Neural cell (in vitro differentiated cells): Measurements from ENCODE around the gene LDLRAD3. TPM values are rescaled to one million over a fixed set of nuclear protein-coding genes. Genes with fewer than 3 reads are reported as not detected.

Experiments used
- H2AFZ ChIP-seq: fragments of 200-600, 300-800 bp; sonication (generic), shearing (Covaris generic); 2 replicates; pipeline ENCODE4 v1.6.0; 2014; ENCODE audit warnings: low read depth, mild to moderate bottlenecking, antibody characterized with exemption, low read length, moderate library complexity
- H3F3A ChIP-seq: fragments of 200-600 bp; shearing (Covaris generic); 2 replicates; pipeline ENCODE4 v1.6.1; 2016; ENCODE audit warnings: mild to moderate bottlenecking, moderate library complexity, mixed read lengths, antibody characterized with exemption, low read length; ENCODE audit not compliant: insufficient read depth, poor library complexity, severe bottlenecking
- H3K27ac ChIP-seq: fragments of 200-600, 300-800 bp; sonication (generic), shearing (Covaris generic); 2 replicates; pipeline ENCODE4 v1.5.1; 2014; ENCODE audit warnings: mild to moderate bottlenecking, low read length, moderate library complexity
- H3K27me3 ChIP-seq: fragments of 300-800, 200-600 bp; sonication (generic), shearing (Covaris generic); 2 replicates; pipeline ENCODE4 v1.6.0; 2014; ENCODE audit warnings: mild to moderate bottlenecking, low read depth, low read length, moderate library complexity; ENCODE audit not compliant: insufficient read depth
- H3K36me3 ChIP-seq: fragments of 300-800, 200-600 bp; sonication (generic), shearing (Covaris generic); 2 replicates; pipeline ENCODE4 v1.5.1; 2014; ENCODE audit warnings: mild to moderate bottlenecking, antibody characterized with exemption, low read length, moderate library complexity; ENCODE audit not compliant: insufficient read depth
- H3K4me2 ChIP-seq: fragments of 300-800, 200-600 bp; sonication (generic), shearing (Covaris generic); 2 replicates; pipeline ENCODE4 v1.6.0; 2014; ENCODE audit warnings: mild to moderate bottlenecking, low read length
- H3K4me3 ChIP-seq: fragments of 300-800, 200-600 bp; sonication (generic), shearing (Covaris generic); 2 replicates; pipeline ENCODE4 v1.5.1; 2014; ENCODE audit warnings: mild to moderate bottlenecking, low read length, moderate library complexity
- H3K79me2 ChIP-seq: fragments of 200-600 bp; shearing (Covaris generic); replicated peaks from 2 replicates; pipeline ENCODE4 v1.6.0; 2014; ENCODE audit warnings: mild to moderate bottlenecking, low read length, moderate library complexity; ENCODE audit not compliant: insufficient read depth
- H3K9ac ChIP-seq: fragments of 300-800, 200-600 bp; sonication (generic), shearing (Covaris generic); 2 replicates; pipeline ENCODE4 v1.6.1; 2016; ENCODE audit warnings: mild to moderate bottlenecking, low read length, mixed read lengths
- H3K9me2 ChIP-seq: fragments of 200-600 bp; shearing (Covaris generic); 2 replicates; pipeline ENCODE4 v1.6.1; 2016; ENCODE audit warnings: mild to moderate bottlenecking, low read length, mixed read lengths; ENCODE audit not compliant: insufficient read depth
- H3K9me3 ChIP-seq: fragments of 200-600, 300-800 bp; sonication (generic), shearing (Covaris generic); 2 replicates; pipeline ENCODE4 v1.6.1; 2016; ENCODE audit warnings: mild to moderate bottlenecking, mixed run types, low read length, moderate library complexity, mixed read lengths
- H4K20me1 ChIP-seq: fragments of 200-600 bp; shearing (Covaris generic); 2 replicates; pipeline ENCODE4 v1.6.1; 2016; ENCODE audit warnings: mild to moderate bottlenecking, mixed run types; ENCODE audit not compliant: insufficient read depth
- EP300 ChIP-seq: fragments of 450-650 bp; conservative IDR thresholded peaks from 2 replicates; pipeline ENCODE4 v1.6.1; 2014; ENCODE audit warnings: antibody characterized with exemption, mild to moderate bottlenecking, moderate library complexity; ENCODE audit not compliant: poor library complexity, severe bottlenecking
- EZH2 ChIP-seq: fragments of 200-600, 300-800 bp; shearing (Covaris generic), sonication (generic); IDR thresholded peaks from 2 replicates; pipeline ENCODE4 v1.6.1; 2014; ENCODE audit warnings: antibody characterized with exemption, low read length, borderline replicate concordance, mild to moderate bottlenecking; ENCODE audit not compliant: insufficient read depth, poor library complexity, severe bottlenecking
- MXI1 ChIP-seq: fragments of 450-650 bp; conservative IDR thresholded peaks from 2 replicates; pipeline ENCODE4 v1.6.1; 2014; ENCODE audit warnings: antibody characterized with exemption, mild to moderate bottlenecking; ENCODE audit not compliant: poor library complexity, severe bottlenecking
- POLR2AphosphoS5 ChIP-seq: IDR thresholded peaks from 2 replicates; pipeline ENCODE4 v1.6.1; 2012
- RAD21 ChIP-seq: fragments of 450-650 bp; conservative IDR thresholded peaks from 2 replicates; pipeline ENCODE4 v1.6.1; 2014; ENCODE audit warnings: antibody characterized with exemption, mild to moderate bottlenecking, moderate library complexity
- SMC3 ChIP-seq: fragments of 450-650 bp; conservative IDR thresholded peaks from 2 replicates; pipeline ENCODE4 v1.6.1; 2014; ENCODE audit warnings: antibody characterized with exemption, mild to moderate bottlenecking, moderate library complexity; ENCODE audit not compliant: poor library complexity
- TAF1 ChIP-seq: IDR thresholded peaks from 2 replicates; pipeline ENCODE4 v1.6.1; 2012; ENCODE audit warnings: low read depth
- polyA plus RNA-seq: library from polyadenylated mRNA; depleted of rRNA; stranded (reverse); fragments of >200 nt; gene quantifications from 2 replicates; pipeline ENCODE4 v1.2.3, GENCODE V29; 2014
- TF ChIP-seq, protein P1 (sequence below): IDR thresholded peaks from 2 replicates; pipeline ENCODE4 v1.6.1; 2012; ENCODE audit warnings: borderline replicate concordance
- TF ChIP-seq, protein P2 (sequence below): fragments of 450-650 bp; IDR thresholded peaks from 2 replicates; pipeline ENCODE4 v1.5.1; 2014; ENCODE audit warnings: antibody characterized with exemption, mild to moderate bottlenecking, moderate library complexity; ENCODE audit not compliant: poor library complexity, severe bottlenecking

LDLRAD3 gene
- polyA plus RNA-seq, 1 donor from 2014 or later: 3.5 TPM

DNA sequence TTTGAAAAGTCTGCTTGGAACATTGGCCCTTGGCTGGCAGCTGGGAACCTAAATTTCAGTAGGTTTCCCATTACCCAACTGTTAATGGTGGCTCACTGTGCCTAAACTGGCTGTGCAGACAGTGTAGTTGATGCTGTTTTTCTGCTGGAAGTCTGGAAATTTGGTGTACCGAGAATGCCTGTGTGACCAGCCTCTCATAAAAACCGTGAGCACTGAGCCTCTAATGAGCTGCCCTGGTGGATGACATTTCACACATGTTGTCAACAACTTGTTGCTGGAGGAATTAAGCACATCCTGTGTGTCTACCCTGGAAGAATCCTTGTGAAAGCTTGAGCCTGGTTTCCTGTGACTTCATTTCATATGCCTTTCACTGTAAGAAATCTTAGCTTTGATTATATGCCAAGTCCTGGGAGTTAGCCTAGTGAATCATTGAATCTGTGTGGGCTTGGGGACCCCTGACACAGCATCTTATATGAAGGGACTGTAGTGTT lies 131.1 kb downstream of the LDLRAD3 start:
- no peaks in the 10 kb centered on the region for H3F3A ChIP-seq
- TF ChIP-seq POLR2AphosphoS5 (no peak), EZH2 (no peak), SMC3 (no peak), TAF1 (no peak), EP300 (no peak), MXI1 (no peak), RAD21 (no peak)
- TF ChIP-seq, protein P1, sequence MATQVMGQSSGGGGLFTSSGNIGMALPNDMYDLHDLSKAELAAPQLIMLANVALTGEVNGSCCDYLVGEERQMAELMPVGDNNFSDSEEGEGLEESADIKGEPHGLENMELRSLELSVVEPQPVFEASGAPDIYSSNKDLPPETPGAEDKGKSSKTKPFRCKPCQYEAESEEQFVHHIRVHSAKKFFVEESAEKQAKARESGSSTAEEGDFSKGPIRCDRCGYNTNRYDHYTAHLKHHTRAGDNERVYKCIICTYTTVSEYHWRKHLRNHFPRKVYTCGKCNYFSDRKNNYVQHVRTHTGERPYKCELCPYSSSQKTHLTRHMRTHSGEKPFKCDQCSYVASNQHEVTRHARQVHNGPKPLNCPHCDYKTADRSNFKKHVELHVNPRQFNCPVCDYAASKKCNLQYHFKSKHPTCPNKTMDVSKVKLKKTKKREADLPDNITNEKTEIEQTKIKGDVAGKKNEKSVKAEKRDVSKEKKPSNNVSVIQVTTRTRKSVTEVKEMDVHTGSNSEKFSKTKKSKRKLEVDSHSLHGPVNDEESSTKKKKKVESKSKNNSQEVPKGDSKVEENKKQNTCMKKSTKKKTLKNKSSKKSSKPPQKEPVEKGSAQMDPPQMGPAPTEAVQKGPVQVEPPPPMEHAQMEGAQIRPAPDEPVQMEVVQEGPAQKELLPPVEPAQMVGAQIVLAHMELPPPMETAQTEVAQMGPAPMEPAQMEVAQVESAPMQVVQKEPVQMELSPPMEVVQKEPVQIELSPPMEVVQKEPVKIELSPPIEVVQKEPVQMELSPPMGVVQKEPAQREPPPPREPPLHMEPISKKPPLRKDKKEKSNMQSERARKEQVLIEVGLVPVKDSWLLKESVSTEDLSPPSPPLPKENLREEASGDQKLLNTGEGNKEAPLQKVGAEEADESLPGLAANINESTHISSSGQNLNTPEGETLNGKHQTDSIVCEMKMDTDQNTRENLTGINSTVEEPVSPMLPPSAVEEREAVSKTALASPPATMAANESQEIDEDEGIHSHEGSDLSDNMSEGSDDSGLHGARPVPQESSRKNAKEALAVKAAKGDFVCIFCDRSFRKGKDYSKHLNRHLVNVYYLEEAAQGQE: no peak
- TF ChIP-seq, protein P2, sequence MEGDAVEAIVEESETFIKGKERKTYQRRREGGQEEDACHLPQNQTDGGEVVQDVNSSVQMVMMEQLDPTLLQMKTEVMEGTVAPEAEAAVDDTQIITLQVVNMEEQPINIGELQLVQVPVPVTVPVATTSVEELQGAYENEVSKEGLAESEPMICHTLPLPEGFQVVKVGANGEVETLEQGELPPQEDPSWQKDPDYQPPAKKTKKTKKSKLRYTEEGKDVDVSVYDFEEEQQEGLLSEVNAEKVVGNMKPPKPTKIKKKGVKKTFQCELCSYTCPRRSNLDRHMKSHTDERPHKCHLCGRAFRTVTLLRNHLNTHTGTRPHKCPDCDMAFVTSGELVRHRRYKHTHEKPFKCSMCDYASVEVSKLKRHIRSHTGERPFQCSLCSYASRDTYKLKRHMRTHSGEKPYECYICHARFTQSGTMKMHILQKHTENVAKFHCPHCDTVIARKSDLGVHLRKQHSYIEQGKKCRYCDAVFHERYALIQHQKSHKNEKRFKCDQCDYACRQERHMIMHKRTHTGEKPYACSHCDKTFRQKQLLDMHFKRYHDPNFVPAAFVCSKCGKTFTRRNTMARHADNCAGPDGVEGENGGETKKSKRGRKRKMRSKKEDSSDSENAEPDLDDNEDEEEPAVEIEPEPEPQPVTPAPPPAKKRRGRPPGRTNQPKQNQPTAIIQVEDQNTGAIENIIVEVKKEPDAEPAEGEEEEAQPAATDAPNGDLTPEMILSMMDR: no peak
- no peaks in the 10 kb centered on the region for H3K36me3 ChIP-seq
- H3K4me2 ChIP-seq: no peak overlapping the region
- H3K79me2 ChIP-seq: no peaks in the 10 kb centered on the region
- no peak overlapping the region for H3K9ac ChIP-seq
- no peak overlapping the region for H3K27ac ChIP-seq
- H3K27me3 ChIP-seq: no peaks in the 10 kb centered on the region
- H4K20me1 ChIP-seq: no peaks in the 10 kb centered on the region
- no peaks in the 10 kb centered on the region for H3K9me2 ChIP-seq
- H3K4me3 ChIP-seq: no peak overlapping the region
- H2AFZ ChIP-seq: no peak overlapping the region
- peaks cover 4% of the 10 kb centered on the region for H3K9me3 ChIP-seq

DNA sequence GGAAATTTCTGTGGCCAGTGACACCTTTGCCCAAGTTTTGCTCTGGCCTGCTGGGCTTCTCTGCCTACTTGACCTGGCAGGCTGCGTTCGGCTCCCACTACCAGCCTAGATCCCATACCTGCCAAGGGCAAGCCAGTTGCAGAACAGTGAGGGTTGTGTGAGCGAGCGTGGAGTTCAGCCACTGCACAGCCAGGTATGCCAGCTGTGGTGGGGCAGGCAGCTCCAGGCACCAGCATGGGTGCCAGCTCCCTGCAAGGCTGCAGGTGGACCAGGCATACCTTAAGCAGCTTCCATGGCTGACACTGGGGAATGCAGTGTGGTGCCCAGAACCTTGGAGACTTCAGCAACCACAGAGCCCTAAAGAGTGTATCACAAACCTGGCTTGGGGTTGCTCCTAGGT lies 133.5 kb downstream of the LDLRAD3 start:
- TF ChIP-seq EZH2: no peak
- TF ChIP-seq, protein P1: no peak
- TF ChIP-seq, protein P2: no peak
- TF ChIP-seq RAD21: no peak
- TF ChIP-seq MXI1: no peak
- no peak for TF ChIP-seq EP300
- no peak for TF ChIP-seq POLR2AphosphoS5
- no peak for TF ChIP-seq TAF1
- TF ChIP-seq SMC3: no peak
- no peak overlapping the region for H2AFZ ChIP-seq
- H4K20me1 ChIP-seq: no peaks in the 10 kb centered on the region
- H3K9me3 ChIP-seq: peaks cover 4% of the 10 kb centered on the region
- H3F3A ChIP-seq: no peaks in the 10 kb centered on the region
- no peaks in the 10 kb centered on the region for H3K36me3 ChIP-seq
- no peak overlapping the region for H3K27ac ChIP-seq
- no peaks in the 10 kb centered on the region for H3K79me2 ChIP-seq
- H3K4me3 ChIP-seq: no peak overlapping the region
- H3K27me3 ChIP-seq: no peaks in the 10 kb centered on the region
- no peak overlapping the region for H3K4me2 ChIP-seq
- H3K9ac ChIP-seq: no peak overlapping the region
- no peaks in the 10 kb centered on the region for H3K9me2 ChIP-seq
